SKM-1 treated with dmso at 0.1 percent for 144 hours (cell line): ENCODE data around the gene SYDE2.

Experiments used
- DNase-seq: peaks from one replicate; lab custom pipeline; 2025; ENCODE audit not compliant: unreplicated experiment; lab: John Stamatoyannopoulos, UW

The SYDE2 gene

DNA sequence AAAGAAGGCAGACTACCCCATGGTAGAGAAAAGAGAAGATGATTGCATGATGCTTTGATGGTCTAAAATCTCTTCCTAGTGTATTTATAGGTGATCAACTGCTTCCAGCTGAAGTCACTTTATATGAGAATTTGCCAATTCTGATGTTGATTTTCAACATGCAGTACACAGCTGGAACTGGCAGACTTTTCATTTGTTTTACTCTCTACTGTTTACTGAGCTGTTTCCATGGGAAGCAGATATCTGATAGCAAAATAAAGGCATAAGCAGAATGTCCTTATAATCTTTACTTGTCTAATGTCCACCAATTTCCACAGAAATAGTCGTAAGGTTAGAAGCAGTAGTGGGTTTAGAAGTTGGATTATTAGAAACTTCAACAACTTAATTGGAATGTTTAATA, 74.9 kb downstream of the SYDE2 start:
- DNase-seq, result no peak

DNA sequence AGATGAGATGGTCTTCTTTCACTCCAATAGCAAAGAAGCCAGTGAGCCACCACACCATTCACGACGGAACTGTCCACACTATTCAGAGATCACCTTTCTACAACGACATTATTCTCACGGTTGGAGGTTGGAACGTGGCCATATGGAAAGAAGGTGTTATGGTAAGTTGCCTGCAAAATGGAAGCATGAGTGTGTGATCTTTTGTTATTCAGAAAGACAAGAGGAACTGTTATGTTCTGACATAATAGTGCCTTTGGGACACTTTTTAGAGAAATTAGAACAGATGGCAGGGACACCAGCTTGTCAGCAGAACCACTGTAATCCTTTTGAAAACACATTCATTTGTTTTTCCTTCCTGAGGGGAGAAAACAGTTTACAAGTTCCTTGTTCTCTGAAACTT, 76.7 kb downstream of the SYDE2 start:
- DNase-seq, result no peak

DNA sequence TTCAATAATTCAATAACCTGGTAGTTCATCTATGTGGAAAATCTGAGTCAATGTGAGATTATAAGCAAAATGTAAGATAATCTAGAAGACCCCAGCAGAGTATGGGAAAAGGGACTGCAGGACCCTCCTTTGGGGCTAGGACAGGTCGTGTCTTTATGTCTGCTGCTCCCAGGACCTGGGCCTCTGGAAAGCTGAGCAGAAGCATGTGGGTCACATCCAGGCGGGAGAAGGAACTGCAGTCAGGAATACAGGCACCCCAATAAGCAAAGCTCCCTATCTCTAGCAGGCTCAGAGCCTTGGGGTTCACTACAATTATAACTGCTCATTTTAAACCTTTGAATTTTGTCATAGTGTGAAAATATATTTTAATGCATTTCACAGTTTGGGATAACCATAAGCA, 78.6 kb downstream of the SYDE2 start:
- DNase-seq, result no peak

DNA sequence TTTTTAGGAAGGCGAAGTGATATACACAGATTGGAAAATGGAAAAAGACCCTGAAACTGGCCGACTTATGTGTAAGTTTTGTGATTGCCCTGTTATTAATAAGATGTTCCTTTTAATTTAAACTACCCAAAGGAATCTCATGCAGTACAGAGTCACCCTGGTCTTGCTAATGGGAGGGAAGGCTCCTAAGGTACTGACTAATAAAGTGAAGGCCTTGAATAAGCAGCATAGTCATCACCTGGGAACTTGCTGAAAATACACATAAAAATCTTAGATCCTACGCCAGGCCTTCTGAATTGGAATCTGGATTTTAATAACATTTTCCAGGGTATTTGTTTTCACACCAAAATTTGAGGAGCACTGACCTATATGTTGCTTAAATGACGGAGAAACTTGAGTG, 79.1 kb downstream of the SYDE2 start:
- DNase-seq, result no peak

DNA sequence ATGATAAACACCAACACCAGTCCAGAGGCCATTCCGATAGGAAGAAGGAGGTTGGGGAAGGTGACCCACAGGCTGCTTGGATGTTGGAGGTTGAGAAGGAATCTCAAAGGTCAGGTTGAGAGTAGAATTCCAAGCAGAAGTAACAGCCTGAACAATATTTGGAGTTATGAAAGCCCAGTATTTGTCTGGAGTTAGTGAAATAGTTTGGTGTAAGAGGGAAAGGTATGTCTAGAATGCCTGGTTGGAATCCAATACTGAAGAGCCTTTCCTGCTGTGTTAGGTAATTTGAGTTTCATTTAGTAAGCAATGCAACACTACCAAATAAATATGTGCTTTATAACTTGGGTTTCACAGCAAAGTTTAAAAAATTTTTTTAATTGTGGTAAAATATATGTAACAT, 82.1 kb downstream of the SYDE2 start:
- DNase-seq, result no peak

DNA sequence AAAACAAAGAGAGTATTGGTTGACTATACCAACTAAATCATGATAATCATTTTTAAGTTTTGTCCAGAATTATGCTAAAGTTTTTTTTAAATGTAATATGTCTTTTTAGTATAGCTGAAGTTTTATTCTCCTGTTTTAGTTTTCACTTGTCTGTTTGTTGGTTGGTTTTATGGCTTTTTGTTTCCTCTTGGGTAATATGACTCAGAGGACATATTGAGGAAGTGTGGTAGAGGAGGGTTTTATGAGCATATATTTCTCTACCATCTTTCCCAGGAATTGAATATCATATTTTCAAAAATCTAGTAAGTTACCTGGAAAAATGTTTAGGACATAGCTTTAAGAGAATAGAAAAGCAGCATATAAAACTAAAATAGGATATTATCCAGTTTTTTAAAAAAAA, 84.0 kb downstream of the SYDE2 start:
- DNase-seq, result peak; percentile 8

DNA sequence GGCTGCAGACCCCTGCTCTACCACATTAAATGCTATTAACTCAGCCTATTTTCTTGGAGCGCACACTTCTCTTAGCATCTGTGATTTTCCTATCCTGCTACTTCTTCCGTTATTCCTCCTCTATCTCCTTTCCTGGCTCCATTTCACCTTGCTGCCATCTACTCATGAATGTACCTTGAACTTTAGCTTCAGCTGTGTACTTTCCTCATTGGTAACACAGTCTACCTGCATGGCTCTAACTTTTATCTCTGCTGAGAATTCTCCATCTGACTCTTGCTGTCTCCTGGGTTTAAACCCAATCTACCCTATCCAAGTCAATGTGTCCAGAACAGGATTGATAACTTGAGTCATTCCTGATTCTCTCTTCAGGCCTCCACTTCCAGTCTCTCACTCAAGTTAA, 84.9 kb downstream of the SYDE2 start:
- DNase-seq, result no peak

DNA sequence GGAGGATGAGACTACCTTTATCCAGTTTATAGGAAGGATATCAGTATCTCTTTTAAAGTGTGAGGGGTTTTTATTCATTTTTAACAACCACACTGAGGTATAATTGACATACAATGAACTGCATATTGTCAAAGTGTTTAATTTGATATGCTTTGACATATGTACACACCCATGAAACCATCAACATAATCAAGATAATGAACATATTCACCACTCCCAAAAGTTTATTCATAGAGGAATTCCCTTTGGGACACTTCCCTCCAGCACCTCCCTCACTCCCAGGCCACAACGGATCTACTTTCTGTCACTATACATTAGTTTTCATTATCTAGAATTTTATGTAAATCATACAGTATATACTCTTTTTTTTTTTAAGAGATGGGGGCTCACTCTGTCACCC, 89.1 kb downstream of the SYDE2 start:
- DNase-seq, result no peak

DNA sequence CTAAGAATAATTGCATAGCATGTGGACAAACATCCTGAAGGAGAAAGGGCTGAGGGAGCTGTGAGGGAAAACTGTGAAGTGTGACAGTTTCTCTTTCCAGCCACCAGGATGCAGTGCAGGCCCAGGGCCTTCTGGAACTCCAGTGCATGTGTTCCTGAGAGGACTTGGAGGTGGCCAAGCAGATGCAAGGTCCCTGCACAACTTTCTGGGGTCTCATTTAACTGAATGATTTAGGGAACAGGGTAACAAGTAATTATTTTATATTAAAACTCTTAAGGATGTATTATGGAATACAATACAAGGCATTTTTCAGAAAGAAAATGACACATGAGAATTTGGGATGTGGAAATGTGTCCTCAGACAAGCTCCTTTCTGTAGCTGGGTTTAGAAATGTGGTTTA, 91.3 kb downstream of the SYDE2 start:
- peak; percentile 54 for DNase-seq
